Skeletal muscle tissue (tissue), 4 donors: ENCODE data around the gene TBX15. TPM values are rescaled to one million over a fixed set of nuclear protein-coding genes. Genes with fewer than 3 reads are reported as not detected.
A peak's percentile ranks its signal among the peaks of the same experiment; 100 is the strongest.

ENCODE experiments used
- H3K27ac ChIP-seq: one replicate; pipeline ENCODE4 v1.7.0; 2013; ENCODE audit warnings: mild to moderate bottlenecking, low read depth, low read length, inconsistent platforms
- H3K27me3 ChIP-seq, 3 donors: one replicate each; pipeline ENCODE4 v1.7.0; 2013; ENCODE audit warnings: low read length in 3 of 3; ENCODE audit not compliant: control insufficient read depth in 3 of 3, insufficient read depth in 3 of 3
- H3K36me3 ChIP-seq, 3 donors: one replicate each; pipeline ENCODE4 v1.7.0; 2013; ENCODE audit warnings: low read length in 3 of 3; ENCODE audit not compliant: control insufficient read depth in 3 of 3, insufficient read depth in 3 of 3
- H3K4me1 ChIP-seq, 3 donors: one replicate each; pipeline ENCODE4 v1.7.0; 2013; ENCODE audit warnings: low read length in 3 of 3, mild to moderate bottlenecking in 3 of 3; ENCODE audit not compliant: control insufficient read depth in 3 of 3, insufficient read depth in 3 of 3
- H3K4me3 ChIP-seq, 3 donors: one replicate each; pipeline ENCODE4 v1.7.0; 2013; ENCODE audit warnings: low read length in 3 of 3
- H3K9ac ChIP-seq, 3 donors: one replicate each; pipeline ENCODE4 v1.7.0; 2013; ENCODE audit warnings: low read length in 3 of 3, mild to moderate bottlenecking in 3 of 3, moderate library complexity in 2 of 3, low read depth in 1 of 3
- H3K9me3 ChIP-seq, 3 donors: one replicate each; pipeline ENCODE4 v1.7.0; 2013; ENCODE audit warnings: low read length in 3 of 3; ENCODE audit not compliant: control insufficient read depth in 3 of 3
- total RNA-seq: library from RNA; depleted of rRNA; stranded (reverse); fragments of >200 nt; gene quantifications from one replicate; pipeline ENCODE4 v1.2.3, GENCODE V29; 2014
- donor health status: Osteomylitis.

Gene TBX15
- total RNA-seq, 1 donor from 2014 or later: 49.6 TPM

DNA sequence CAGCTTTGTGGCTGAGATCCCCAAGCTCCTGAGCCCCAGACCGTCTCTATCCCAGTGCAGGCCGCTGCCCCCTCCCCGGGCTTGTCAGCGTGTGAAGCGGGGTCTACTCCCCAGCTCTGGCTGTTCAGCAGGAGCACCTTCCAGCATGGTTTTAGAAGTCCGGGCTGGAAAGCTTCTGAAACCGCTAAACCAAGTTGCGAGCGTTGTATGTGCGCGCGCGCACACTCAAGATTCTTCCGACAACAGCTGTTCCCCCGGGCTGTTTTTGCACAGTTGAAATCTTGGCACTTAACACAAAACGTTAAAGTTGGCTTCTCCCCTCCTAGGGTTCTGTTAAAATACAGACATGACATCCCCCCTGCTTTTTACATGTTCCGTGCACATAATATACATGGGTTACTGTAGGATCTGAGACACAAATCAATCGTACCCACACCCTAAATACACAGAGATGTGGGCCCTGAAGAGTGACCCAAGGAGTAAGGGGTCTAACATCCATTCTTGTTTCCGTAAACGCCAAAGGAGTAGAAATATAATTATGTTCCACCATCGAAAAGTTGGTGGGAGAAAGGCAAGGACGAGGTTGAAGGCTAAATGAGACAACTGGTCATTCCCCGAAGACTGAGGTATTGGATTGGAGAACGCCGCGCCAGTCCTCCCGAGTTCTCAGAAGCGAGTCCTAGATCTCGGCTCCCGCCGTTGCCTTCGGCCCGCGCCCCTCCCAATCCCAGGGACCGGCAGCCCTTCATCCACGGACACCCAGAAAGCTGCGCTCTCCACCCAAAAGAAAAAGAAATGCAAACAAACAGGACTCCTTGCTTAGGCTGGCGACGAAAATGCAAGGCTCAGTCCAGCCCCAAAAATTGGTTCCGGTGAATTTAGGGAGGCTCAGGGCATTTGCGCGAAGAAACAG is 1.3 kb downstream of the TBX15 start:
- H3K4me1 ChIP-seq: peaks cover 17 to 20% (median 18%) of the 10 kb centered on the region in 3 donors
- peak overlapping the region; percentile 91 to 99 (median 98) for H3K9ac ChIP-seq
- H3K4me3 ChIP-seq: peak overlapping the region; percentile 75 to 95 (median 94)
- peaks cover 0 to 12% (median 0%) of the 10 kb centered on the region in 3 donors for H3K27me3 ChIP-seq
- H3K27ac ChIP-seq: peak overlapping the region; percentile 96
- peaks cover 0 to 7% (median 3%) of the 10 kb centered on the region in 3 donors for H3K36me3 ChIP-seq
- H3K9me3 ChIP-seq: no peaks in the 10 kb centered on the region

DNA sequence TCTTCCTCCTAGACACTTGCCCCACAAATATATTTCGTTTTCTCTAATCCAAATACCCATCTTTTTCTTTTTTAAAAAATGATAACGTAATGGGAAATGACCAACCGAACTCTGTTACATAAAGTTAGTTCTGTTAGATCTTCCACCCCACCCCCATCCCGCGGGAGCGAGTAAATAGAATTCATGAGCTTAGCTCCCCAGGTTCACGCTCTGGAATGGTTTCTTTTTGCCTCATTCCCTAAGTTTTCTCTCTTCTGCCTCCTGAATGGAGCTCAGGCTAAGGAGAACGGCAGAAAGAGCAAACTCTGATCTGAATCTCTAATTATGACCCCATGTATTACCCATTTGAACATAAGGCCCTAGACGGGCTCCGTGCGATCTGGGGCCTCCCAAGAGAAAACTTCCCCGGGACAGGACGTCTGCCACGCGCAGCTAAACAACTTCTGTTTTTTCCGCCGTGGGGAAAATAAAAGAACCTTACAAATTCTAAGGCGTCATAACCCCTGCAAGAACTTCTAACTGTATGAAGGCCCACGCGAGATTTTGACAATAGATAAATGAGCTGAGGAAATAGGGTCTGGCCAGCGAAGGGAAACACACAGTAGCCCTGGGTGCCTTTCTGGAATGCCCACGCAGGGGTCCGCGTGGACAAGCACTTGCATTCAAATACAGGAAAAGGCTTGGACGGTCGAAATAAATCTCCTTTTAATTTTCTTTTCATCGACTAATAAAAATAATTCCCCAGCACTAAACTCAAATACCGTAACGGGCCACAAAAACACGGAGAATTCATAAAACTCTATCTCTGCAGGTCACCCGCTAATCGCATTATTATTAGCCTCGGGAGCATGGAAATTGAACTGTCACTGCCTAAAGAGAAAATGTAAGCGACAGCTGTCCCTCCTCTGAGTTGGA is 2.2 kb downstream of the TBX15 start:
- Histone ChIP-seq H3K27ac (peak overlapping the region; percentile 96), H3K9ac (peak overlapping the region; percentile 91 to 99 (median 98))

DNA sequence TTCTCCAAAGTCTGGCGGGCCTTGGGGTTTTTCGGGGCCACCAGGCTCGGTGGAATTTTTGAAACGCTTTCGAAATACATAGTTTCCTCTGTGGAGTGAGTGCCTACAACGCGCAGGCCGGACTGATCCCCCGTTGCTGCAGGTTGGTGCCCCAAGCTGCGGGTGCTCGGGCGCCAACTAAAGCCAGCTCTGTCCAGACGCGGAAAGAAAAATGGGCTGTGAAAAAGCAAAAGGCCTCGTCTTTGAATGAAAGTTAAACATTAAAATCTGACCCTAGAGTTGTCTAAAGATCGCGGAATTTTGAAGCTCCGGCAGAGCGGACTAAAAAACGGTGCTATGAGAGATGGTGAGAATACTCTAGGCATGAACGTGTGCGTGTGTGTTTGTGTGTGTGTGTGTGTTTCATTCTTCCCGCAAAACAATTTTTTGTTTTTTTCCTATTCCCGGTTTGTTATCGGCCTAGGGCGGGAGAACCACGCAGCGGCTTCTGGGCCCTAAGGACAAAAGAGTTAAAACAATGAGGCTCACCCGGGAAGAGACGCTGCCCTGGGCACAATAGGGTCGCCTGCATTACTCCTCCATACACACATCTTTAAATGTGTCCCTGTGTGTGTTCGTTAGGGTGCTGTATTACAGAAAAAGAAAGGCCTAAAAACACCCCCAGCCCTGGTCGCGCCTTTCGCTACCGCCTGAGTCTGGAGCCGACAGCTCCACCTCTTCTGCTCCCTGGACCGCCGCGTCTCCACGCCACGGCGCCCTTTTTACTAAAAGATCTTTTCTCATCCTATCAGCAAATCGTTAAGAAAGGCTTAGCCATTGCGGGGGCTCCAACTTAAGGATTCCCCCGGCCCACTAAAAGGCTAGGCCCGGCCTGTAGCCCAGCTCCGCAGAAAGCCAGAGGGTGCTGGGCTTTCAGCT is 3.2 kb downstream of the TBX15 start:
- Histone ChIP-seq H3K36me3 (peaks cover 0 to 7% (median 3%) of the 10 kb centered on the region in 3 donors), H3K9me3 (no peaks in the 10 kb centered on the region), H3K9ac (peak overlapping the region; percentile 61 to 99 (median 91)), H3K27ac (peak overlapping the region; percentile 96), H3K4me3 (peak overlapping the region; percentile 75 to 95 (median 94)), H3K4me1 (peaks cover 18 to 20% (median 20%) of the 10 kb centered on the region in 3 donors), H3K27me3 (peaks cover 0 to 7% (median 0%) of the 10 kb centered on the region in 3 donors)

More for the DNA sequence above, 2.2 kb downstream of the TBX15 start:
- H3K36me3 ChIP-seq: peaks cover 0 to 7% (median 3%) of the 10 kb centered on the region in 3 donors
- H3K4me1 ChIP-seq: peaks cover 18 to 20% (median 19%) of the 10 kb centered on the region in 3 donors
- peaks cover 0 to 7% (median 0%) of the 10 kb centered on the region in 3 donors for H3K27me3 ChIP-seq
- H3K9me3 ChIP-seq: no peaks in the 10 kb centered on the region
- peak overlapping the region; percentile 75 to 95 (median 94) for H3K4me3 ChIP-seq

DNA sequence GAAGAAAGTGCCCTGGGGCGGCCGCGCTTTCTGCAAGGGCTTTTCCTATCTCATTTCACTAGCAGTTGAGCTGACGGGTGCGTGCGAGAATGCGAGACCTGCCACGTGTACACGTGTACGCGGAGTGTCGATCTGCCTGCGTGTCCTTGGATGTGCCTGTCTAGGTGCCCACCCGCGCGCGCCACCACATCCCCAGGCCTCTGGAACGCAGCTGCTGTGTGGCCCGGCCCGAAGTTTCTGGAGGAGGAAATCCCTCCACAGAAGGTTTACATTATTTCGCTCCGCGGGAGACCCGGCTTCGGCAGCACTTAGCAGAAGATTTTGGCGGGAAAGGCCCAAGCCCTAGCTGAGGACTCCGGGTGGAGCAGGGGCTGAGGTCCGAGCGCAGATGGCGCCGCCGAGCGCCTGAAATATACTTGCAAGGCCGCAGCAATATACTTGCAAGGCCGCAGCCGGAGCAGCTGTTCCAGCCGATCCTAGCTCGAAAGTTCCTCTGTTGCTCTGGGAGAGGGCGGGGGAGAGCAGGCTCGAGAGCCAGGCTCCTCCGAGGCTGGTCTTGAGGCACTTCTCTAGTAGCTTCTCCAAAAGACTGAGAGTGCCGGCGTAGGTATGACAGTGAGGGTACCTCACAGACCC is 3.9 kb downstream of the TBX15 start:
- H3K27me3 ChIP-seq: peaks cover 0 to 7% (median 0%) of the 10 kb centered on the region in 3 donors
- H3K9me3 ChIP-seq: no peaks in the 10 kb centered on the region
- H3K36me3 ChIP-seq: peaks cover 0 to 7% (median 3%) of the 10 kb centered on the region in 3 donors
- H3K27ac ChIP-seq: peak overlapping the region; percentile 96
- H3K9ac ChIP-seq: peak overlapping the region; percentile 61 to 99 (median 91)
- H3K4me1 ChIP-seq: peaks cover 18 to 22% (median 20%) of the 10 kb centered on the region in 3 donors
- peak overlapping the region; percentile 75 to 95 (median 94) for H3K4me3 ChIP-seq

DNA sequence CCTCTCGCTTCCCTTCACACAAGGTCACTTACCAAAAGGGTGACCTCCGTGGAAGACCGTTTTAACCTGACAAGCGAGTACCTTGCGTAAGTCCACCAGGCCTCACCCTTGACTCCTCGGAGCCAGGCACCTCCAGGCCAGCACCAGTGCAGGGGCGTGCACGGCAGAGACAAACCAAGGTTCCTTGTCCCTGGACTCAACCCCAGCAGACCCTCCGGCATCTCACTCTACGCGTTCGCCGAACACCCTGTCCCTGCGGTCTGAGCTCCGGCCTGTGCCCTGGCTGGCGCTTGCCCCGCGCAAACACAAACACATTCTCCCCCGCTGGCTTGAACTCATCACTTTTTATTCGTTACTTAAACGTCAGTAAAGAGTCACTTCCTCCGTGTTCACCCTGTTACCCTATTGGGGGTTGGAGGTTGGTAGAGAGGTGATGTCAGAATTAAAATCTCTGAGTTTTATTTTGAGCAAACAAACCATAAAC is 4.5 kb downstream of the TBX15 start:
- H3K27me3 ChIP-seq: peaks cover 0 to 7% (median 0%) of the 10 kb centered on the region in 3 donors
- H3K27ac ChIP-seq: peak overlapping the region; percentile 96
- H3K4me1 ChIP-seq: peaks cover 18 to 25% (median 20%) of the 10 kb centered on the region in 3 donors
- H3K9me3 ChIP-seq: no peaks in the 10 kb centered on the region
- peak overlapping the region in 2 of 3 donors; percentile 47 to 58 for H3K9ac ChIP-seq
- peak overlapping the region; percentile 8 to 63 (median 38) for H3K4me3 ChIP-seq
- H3K36me3 ChIP-seq: peaks cover 0 to 7% (median 3%) of the 10 kb centered on the region in 3 donors

DNA sequence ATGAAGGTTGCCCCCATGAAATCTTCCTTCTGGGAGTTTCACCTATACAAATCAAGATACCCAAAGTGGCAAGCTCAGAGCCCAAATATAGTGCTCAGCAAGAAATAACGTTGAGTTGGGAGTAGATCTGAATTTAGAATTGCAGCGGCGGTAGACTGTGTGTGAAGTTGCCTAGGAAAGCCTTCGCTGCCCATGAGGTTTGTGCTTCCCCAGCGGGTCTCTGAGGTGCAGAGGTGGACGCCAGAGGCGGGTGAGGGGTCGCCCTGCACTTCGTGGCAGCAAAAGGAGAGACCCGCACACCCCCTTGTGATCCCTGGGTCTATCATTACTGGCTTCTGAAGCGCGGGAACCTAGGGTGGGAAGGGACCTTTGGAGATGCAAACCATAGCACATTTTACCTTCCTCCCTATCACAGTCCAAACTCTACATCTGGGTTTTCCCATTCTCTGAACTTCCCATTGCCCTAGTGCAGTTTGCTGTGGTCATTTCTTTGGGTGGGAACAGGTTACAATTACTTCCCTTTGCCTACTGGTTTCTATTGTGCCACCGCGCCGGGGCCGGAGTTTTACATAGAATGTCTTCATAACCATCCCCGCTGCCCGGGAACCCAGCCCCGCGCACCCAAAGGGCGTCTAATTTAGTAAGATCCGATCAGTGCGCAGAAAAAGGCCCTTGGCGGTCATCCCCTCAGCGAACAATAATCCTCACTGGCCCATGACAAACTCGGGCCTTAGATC is 5.2 kb downstream of the TBX15 start:
- H3K9ac ChIP-seq: peak overlapping the region in 2 of 3 donors; percentile 40 to 58
- peak overlapping the region; percentile 96 for H3K27ac ChIP-seq
- H3K4me1 ChIP-seq: peaks cover 20 to 26% (median 21%) of the 10 kb centered on the region in 3 donors

DNA sequence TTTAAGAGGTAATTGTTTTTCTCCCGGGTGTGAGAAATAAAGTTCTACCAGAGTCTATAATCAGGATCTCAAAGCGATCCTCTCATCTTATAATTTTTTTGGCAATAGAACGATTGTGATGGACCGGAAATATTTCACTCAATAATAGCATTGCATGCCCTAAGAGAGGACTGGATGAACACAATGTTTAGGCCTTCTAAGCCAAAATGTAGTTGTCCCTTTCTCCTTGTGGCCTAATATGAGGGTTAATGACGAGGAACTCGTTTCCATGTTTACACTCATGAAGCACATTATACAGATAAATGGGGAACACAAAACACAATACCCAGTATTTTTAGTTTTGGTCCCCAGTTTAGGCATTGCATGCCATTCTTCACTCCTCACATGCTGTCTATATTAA is 5.9 kb downstream of the TBX15 start:
- H3K27me3 ChIP-seq: peaks cover 0 to 3% (median 0%) of the 10 kb centered on the region in 3 donors
- no peak overlapping the region for H3K27ac ChIP-seq
- no peaks in the 10 kb centered on the region for H3K9me3 ChIP-seq
- peak overlapping the region in 1 of 3 donors; percentile 34 for H3K4me3 ChIP-seq
- H3K9ac ChIP-seq: no peak overlapping the region
- H3K36me3 ChIP-seq: peaks cover 0 to 7% (median 3%) of the 10 kb centered on the region in 3 donors
- peaks cover 26 to 33% (median 28%) of the 10 kb centered on the region in 3 donors for H3K4me1 ChIP-seq

More for the DNA sequence above, 5.2 kb downstream of the TBX15 start:
- Histone ChIP-seq H3K27me3 (peaks cover 0 to 3% (median 0%) of the 10 kb centered on the region in 3 donors), H3K4me3 (peak overlapping the region; percentile 40 to 63 (median 44)), H3K9me3 (no peaks in the 10 kb centered on the region), H3K36me3 (peaks cover 0 to 7% (median 3%) of the 10 kb centered on the region in 3 donors)

DNA sequence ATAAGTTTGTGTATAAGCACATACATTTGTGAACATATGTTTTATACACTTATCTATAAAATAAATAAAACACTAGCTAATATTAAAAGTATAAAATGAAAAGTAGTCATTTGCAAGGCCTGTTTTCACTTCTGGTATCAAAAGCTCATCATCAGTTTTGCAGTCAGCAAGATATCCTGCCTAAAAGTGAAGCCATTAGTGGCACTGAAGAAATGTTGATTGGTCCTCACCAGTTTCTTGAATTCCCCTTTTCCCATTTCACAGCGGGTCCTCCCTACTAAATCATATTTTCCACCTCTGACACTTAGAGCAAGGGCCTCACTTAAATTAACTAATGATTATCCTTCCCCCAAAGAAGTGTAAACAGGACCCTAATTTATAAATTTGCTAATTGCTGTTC is 6.7 kb downstream of the TBX15 start:
- Histone ChIP-seq H3K4me3 (no peak overlapping the region), H3K36me3 (peaks cover 0 to 7% (median 3%) of the 10 kb centered on the region in 3 donors), H3K9ac (no peak overlapping the region), H3K27me3 (peaks cover 0 to 3% (median 0%) of the 10 kb centered on the region in 3 donors), H3K4me1 (peaks cover 33 to 41% (median 35%) of the 10 kb centered on the region in 3 donors), H3K9me3 (no peaks in the 10 kb centered on the region), H3K27ac (no peak overlapping the region)
